ENCODE measurements around the gene CCDC170.

CCDC170 gene

DNA sequence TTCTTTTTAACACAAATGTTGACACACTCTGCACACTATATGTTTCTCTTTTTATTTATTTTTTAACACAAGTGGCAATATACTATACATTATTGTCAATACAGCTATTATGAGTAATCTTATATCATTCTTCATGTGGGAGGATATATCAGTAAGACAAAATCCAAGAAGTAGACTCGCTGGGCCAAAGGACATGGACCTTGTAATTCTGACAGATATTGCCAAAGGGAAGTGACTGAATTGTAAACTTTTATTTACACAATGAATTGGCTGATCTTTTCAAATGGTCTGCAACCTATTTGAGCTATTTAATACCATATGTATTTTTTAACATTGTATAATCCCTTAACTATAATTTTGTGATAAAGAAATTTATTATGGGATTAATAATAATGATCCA, 56.0 kb downstream of the CCDC170 start:
- no peak for DNase-seq

DNA sequence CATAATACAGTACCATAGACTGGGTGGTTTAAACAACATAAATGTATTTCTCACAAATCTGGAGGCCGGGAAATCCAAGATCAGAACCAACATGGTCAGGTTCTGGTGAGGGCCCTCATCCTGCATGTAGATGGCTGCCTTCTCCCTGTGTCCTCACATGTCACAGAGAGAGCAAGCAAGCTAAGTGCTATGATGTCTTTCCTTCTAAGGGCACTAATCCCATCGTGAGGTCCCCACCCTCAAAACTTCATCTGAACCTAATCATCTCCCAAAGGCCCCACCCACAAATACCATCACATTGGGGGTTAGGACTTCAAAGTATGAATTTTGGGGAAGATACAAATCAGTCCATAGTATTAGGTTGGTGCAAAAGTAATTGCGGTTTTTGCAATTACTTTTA, 56.8 kb downstream of the CCDC170 start:
- DNase-seq: no peak

DNA sequence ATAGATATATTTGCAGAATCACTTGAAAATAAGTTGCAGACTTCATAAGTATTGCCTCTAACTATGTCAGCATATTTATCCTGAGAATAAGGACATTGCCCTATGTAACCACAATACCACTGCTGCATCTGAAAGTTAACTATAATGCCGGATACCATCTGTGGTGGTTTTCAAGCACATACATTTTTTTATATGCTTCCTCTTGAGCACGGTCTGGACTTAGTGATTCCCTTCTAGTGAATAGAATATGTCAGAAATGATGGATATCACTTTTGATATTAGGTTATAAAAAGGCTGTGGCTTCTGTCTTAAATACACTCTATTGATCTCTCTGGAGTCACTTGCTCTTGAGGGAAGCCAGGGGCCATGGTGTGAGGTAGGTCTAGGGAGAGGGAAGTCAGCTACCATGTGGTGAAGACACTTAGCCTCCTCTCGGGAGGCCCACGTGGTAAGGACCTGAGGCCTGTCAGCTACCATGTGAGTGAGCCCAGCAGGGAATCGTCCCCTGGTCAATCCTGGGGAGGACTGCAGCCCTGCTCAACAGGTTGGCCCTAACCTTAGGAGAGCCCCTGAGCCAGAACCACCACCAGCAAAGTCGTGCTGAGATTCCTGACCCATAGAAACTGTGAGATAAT, 57.5 kb downstream of the CCDC170 start:
- no peak for DNase-seq

DNA sequence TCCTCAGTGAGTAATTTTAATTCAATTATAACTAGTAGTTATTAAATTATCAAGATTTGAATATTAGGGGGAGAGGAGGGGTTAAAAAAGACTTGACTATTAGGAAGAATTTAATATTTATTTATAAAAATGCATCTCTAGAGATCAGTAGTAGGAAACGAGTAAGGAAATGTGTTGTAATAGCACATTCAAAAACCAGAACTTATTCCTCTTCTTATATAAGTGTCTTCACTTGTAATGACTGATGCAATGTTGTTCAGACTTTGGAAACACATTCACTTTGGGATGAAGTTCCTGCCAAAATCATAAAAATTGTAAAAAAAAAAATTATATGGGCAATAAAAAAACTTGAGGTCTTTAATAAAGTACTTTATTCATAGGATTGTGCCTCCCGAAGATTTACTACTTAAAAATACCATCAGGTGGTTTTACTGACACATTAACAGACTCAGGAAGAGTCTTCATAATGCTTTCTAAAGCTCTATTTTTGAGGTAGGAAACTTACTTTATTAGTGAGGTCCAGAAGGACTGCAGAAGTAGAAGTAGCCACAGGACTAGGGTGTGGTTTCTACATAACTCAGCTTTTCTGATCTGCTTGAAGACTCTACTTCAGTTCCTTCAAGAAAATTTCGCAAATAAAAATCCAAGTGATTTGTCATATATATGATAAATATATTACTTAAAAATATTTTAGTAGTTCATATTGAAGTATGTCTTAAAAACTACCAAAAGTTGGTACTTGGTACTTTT, 59.8 kb downstream of the CCDC170 start:
- DNase-seq: no peak

DNA sequence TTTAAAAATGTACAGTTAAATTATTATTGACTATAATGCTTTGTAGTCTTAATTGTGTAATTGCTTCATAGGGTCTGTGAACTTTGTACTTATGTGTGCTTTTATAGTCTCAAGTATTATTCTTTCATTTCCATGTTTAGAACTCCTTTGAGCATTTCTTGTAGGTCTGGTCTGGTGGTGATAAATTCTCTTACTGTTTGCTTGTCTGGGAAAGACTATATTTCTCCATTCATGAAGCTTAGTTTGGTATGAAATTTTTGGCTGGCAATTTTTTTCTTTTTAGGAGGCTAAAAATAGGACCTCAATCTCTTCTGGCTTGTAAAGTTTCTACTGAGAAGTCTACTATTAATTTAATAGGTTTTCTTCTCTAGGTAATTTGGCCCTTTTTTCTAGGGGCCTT, 67.4 kb downstream of the CCDC170 start:
- DNase-seq: no peak

DNA sequence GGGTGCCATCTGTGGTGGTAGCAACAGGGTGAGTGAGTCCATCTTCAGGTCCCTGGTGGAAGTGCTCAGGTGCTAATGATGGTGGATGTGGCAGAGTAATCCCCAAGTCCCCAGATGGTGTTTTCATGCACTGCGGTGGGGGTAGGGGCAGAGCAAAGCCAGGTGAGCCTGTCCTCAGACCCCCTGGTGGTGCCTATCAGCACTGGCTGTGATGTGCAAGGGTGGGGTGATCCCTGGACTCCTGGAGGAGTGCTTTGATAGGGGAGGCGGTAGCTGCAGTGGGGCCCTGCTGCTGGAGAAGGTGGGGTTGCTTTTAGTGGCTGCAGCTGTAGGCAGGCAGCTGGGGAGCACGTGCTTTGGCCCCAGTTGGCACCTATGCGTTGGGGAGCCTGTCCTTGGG, 70.8 kb downstream of the CCDC170 start:
- no peak for DNase-seq

DNA sequence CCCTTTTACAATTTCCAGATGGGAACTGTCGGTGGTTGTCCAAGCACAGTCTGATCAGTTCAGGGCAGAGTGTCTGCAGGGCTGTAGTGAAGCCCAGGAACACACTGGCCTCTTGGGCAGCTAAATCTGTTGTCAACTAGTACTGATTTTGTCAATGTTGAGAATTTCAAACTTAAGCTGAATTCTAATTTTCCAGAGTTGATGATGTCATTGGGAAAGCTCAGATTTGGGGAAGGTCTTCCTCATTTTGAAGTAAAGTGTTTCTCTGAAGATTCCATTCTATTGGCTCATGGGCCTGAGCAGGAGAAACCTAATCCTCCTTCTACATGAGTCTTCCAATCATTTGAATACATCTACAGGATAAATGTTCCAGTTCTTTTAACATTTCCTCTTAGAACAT, 72.1 kb downstream of the CCDC170 start:
- DNase-seq: no peak

DNA sequence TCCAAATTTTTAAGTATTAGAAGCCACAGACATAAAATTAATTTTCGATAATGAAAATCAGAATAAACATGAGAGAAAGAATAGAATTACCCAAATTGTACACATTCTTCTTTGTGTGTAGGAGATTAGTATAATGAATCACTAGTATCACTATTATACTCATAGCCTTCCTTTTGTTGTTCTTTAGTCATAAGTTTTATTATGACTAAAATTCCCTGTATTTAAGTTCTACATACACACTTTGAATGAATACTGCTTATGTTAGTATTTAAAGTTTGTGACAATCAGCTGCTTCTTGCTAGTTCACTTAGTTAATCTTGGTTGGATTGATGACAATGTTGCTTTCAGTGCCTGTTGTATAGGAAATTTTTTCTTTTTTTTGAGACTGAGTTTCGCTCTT, 72.7 kb downstream of the CCDC170 start:
- no peak for DNase-seq

DNA sequence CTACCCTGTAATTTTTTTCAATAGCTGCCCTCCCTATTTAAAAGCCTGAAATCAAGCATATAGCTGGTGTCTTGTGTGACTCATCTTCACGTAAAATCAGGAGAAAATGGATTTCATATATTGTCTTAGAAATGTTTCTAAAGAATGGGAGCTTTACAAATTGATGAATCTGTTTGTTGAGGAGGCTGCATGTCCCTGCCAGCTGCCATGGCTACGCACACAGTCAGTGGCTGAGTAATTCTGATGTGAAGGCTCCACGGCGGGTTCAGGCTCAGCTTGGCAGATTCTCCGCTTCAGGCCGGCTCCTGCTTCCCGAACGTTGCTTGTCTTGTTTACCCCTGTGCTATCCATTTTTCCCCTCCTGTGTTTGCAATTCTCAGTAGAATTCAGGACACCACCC, 82.8 kb downstream of the CCDC170 start:
- DNase-seq: no peak

DNA sequence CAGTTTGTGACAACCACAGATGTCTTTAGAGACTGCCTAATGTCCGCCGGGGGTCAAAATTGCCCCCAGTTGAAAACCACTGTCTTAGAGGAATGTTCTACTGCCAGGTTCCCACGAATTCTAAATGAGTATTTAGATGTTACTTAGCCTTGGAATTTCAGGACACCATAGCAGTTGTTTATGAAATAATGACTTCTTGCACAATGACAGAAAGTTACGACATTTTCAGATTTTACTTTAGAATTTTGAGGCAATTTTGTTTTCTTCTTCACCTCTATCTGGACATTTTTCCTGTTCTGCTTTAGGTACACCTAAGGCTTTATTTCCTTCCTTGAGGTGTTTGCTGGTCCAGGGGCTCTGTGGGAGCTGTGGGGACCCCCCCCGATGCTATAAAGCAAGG, 83.4 kb downstream of the CCDC170 start:
- DNase-seq: no peak

DNA sequence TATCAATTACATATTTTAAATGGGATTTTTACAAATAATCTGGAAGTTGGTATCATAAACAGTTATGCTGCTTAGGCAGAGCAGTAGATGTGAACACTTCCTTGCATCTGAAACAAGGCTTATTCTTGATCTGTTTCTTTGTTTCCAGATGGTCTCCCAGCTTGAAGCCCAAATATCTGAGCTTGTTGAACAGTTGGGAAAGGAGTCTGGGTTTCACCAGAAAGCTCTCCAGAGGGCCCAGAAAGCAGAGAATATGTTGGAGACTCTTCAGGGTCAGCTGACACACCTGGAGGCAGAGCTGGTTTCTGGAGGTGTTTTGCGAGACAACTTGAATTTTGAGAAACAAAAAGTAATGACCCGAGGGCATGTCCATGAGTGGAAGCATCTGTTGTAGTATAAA, 91.9 kb downstream of the CCDC170 start:
- no peak for DNase-seq

DNA sequence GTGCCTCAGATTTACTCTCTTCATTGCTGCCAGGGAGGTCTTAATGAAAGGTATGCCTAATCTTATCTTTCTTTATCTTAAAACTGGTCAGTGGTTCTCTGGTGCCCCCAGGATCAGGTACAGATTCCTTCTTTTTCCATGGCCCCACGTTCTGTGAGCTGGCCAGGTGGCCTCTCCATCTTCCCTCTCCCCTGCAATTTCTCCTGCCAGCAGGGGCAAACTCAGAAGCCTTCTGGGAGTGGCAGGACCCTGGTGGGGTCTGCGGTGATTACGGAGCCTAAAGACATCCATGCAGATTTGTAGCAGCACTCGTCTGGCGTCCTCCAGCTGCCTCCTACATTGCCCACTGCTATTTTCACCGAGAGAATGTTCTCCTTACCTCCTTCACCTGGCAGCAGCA, 95.8 kb downstream of the CCDC170 start:
- no peak for DNase-seq

DNA sequence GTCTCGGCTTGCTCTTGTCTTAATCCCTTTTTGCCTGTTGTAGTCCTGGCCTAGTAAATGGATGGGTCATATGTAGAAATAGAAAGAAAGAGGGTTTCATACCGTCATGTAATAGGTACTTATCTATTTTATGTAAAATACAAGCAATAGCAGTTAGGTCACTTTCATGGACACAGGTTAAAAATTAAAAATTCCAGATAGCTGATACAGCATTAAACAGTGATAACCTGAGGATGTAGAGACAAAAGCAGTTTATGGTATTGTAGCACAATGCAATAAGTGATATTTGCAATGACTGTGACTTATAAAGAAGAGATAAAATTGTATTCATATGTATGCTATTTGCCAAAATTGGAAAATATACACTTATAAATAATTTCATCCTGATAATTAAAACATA, 96.9 kb downstream of the CCDC170 start:
- DNase-seq: no peak

DNA sequence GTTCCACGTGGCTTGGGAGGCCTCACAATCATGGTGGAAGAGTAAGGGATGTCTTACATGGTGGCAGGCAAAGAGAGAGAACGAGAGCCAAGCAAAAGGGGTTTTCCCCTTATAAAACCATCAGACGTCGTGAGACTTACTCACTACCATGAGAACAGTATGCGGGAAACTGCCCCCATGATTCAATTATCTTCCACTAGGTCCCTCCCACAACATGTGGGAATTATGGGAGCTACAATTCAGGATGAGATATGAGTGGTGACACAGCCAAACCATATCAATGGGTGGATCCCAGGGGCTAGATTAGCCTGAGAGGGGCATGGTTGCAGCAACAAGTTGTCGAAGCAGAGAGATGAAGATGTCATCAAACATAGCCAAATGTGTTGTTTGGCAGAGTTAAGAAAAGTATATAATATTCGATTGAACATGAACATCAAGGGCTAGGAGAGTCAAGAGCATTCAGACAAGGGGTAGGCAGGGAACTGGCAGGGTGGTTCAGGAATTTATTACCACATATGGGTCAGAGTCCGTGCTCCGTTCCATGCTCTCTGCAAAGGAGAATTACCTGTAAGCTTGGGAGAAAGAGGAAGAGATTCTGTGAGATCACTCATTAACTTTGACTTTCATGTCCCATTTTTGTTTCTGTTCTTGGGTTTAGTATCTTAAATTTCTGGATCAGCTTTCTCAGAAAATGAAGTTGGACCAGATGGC, 98.8 kb downstream of the CCDC170 start:
- DNase-seq: no peak

DNA sequence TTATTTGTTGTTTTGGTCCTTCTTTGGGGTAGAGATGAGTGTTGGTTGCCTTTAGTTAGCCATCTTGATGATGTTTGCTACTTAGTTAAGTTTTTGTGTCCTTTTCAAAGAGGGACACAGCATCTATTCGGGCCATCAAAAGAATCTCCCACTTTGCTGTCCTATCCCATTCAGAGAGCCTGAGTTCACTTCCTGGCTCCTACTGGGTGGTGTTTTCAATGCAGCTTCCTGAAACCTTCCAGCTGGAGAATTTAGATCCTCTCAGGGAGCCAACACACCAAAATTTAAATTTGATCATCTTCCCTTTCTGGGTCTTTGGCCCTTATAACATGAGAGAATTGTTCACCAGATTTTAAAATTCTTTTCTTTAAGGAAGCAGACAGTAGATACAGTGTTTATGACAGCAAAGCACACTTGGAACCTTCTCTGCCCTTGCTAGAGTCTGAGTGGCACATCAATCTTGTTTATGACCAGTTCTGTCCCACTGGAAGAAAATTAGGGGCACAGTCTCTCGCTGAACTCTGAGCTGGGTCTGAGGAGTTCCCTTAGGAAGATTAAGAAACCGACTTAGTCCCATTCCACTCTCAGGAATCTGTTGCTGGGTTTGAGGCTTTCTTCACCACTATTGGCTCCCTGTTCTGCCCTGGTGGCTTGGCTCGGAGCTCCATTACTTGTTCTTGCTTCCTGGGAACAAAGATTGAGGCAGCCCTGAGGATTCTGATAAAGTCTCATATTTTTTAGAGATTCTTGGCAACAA, 115.5 kb downstream of the CCDC170 start:
- DNase-seq: no peak

DNA sequence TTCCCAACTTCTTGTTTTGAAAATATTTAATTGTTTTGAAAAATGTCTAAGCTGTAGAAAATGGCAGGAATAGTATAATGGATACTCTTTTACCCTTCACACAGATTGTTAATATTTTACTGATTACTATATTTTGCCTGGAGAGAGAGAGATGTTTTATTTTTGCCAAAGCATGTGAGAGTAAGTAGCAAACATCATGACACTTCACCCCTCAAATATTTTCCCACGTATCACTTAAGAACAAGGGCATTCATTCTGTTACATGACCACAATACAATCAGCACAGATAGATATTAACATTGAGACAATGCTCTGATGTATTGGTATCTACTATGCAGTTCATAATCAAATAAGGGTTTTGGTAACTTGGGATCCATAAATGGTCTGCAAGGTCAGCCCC, 116.5 kb downstream of the CCDC170 start:
- DNase-seq: no peak

DNA sequence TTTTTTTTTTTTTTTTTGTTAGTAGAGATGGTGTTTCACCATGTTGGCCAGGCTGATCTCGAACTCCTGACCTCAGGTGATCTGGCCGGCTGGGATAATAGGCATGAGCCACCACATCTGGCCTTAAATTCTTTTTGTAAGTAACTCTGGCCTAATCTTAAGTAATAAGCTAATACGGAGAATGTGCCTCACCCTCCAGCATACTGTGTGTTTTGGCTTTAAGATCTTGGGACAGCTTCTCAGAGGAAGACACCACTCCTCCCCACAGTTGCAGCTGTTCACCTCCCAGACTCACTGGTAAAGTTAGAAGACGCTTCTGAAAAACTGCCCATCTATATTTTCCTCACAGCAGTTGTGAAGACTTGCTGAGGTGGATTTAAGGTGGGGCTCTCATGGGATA, 120.8 kb downstream of the CCDC170 start:
- no peak for DNase-seq

DNA sequence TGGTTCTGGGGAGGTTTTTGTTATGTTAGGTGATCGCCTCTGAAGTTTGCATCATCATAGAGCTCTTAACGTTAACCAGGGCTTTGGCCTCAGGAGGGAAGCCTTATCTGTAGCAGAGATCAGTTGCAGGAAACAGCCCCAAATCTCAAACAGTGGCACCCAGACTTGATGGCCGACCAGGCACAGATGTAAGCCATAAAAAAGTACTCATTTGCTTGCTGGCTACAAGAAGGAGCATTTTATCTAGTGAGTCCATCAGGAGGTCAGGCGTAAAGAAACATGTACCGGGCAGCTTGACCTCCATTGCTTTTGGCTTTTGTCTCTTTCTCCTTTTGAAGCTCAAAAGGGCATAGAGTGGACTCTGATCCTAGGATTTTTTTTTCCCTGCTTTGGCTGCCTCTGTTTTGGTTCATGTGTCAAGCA, 122.3 kb downstream of the CCDC170 start:
- DNase-seq: no peak

DNA sequence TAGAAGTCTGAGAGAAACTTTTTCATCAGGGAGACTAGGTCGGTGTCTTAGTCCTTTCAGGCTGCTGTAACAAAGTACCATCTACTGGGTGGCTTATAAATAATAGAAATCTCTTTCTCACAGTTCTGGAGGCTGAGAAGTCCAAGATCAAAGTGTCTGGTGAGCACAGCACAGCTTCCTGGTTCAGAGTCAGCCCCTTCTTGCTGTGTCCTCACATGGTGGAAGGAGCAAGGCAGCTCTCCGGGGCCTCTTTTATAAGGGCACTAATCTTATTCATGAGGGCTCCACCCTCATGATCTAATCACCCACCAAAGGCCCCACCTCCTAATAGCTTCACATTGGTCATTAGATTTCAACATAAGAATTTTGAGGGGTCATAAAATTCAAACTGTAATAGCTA, 122.8 kb downstream of the CCDC170 start:
- no peak for DNase-seq

DNA sequence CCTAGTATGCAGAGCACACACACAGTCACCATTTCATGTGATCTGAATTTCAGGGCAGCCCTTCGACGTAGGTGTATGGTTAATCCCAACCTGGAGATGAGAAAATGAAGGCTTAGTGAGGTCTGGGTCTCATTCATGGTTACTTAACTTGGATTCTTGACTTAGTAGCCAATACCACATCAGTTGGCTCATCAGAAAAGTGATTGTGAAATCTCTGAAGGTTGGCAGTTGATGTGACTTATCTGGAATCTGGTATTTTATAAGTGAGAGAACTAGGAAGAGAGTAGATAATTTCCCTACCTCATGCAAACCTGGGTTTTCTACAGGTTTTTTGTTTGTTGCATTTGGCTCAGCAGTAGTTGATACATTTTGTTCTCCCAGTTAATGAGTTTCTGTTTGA, 123.7 kb downstream of the CCDC170 start:
- DNase-seq: no peak

DNA sequence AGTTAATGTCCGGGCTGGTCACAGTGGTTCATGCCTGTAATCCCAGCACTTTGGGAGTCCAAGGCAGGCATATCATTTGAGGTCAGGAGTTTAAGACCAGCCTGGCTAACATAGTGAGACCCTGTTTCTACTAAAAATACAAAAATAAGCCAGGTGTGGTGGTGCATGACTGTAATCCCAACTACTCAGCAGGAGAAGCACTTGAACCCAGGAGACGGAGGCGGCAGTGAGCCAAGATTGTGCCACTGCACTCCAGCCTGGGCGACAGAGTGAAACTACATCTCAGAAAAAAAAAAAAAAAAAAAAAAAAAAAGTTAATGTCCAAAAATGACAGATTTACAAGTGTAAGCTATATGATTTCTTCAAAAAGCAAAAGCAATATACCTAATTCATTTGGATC, 124.9 kb downstream of the CCDC170 start:
- no peak for DNase-seq

DNA sequence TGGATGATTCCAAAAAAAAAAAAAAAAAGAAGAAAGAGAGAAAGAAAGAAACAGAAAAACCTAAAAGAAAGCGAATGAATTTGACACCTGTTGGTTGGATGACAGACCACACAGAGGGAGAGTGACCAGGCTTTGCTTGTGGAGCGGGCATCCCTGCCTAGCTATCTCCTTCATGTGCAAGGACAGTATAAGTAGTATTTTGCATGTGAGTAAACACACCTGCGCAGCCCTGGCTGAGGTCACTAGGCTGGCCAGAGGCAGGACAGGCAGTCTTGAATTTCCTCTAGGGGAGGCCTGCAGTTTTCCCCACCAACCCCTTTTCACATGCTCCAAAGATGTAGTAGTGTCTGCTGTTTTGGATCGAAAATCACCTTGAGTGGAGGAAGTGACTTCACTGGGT, 126.4 kb downstream of the CCDC170 start:
- DNase-seq: no peak

DNA sequence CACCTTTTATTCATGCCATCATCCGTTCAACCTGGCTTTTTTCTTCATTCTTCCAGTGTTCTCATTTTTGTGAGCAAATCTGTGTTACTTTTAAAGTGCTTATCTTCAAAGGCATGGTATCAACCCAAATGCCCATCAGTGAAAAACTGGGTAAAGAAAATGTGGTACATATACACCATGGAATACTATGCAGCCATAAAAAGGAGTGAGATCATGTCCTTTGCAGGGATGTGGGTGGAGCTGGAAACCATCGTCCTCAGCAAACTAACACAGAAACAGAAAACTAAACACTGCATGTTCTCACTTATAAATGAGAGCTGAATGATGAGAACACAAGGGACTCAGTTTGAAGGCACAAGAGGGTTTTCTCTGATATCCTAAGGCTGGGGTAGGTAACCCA, 130.3 kb downstream of the CCDC170 start:
- no peak for DNase-seq

DNA sequence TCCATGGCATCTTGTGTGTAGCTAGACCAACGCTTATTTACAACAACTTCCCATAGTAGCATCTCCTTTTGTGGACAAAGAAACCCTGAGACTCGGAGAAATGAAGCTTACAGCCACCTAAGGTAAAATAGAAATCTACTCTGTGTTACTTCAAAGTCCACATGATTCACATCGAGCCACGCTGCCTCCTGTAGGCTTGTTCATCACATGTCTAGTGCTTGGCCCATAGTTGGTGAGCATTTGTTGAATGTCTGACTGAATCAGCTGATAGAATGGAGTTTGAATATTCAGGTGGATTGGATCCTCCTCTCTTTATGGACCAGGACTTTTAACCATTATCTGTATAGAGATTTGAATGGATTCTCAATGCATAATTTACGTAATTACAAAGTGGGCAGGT, 130.7 kb downstream of the CCDC170 start:
- no peak for DNase-seq

Measured in 8988T (cell line).